Lower leg skin (tissue), 3 donors: Measurements from ENCODE around the gene PLCH1.

Source experiments
- POLR2A ChIP-seq, 2 donors: fragments of 450-650 bp; IDR thresholded peaks; one replicate each; pipeline ENCODE4 v1.6.1; 2016 to 2017; ENCODE audit warnings: antibody characterized with exemption in 2 of 2, mild to moderate bottlenecking in 1 of 2, moderate library complexity in 1 of 2
- TF ChIP-seq, protein P1 (sequence below), 3 donors: fragments of 450-650 bp; IDR thresholded peaks; one replicate each; pipeline ENCODE4 v1.5.1; 2016; ENCODE audit warnings: antibody characterized with exemption in 3 of 3, mild to moderate bottlenecking in 3 of 3, moderate library complexity in 2 of 3

DNA sequence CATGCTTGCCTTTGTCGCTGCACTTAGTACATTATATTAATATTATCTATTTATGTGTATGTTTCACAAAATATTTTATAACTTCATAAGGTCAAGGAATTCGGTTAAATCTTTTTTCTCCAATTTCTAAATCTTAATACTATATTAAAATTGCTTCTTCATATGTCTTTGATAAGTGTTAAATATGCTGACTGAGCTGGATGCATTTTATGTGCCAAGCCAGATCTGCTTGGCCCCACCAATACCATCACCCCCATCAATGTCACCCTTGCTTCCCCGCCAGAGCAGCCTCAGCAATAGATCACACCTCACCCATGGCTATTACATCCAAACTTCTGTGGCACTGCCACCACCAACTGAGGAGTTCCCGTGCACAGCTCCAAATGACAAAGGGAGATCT, 287.3 kb downstream of the PLCH1 start:
- TF ChIP-seq, protein P1, sequence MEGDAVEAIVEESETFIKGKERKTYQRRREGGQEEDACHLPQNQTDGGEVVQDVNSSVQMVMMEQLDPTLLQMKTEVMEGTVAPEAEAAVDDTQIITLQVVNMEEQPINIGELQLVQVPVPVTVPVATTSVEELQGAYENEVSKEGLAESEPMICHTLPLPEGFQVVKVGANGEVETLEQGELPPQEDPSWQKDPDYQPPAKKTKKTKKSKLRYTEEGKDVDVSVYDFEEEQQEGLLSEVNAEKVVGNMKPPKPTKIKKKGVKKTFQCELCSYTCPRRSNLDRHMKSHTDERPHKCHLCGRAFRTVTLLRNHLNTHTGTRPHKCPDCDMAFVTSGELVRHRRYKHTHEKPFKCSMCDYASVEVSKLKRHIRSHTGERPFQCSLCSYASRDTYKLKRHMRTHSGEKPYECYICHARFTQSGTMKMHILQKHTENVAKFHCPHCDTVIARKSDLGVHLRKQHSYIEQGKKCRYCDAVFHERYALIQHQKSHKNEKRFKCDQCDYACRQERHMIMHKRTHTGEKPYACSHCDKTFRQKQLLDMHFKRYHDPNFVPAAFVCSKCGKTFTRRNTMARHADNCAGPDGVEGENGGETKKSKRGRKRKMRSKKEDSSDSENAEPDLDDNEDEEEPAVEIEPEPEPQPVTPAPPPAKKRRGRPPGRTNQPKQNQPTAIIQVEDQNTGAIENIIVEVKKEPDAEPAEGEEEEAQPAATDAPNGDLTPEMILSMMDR (IDR thresholded peaks at IDR 0.05), result no peak
- no peak for TF ChIP-seq POLR2A (IDR thresholded peaks at IDR 0.05)
